ENCODE data around the gene CDC34.
A peak's percentile ranks its signal among the peaks of the same experiment; 100 is the strongest.

CDC34 gene

GRCh38 chr19:497869-498510 lies 33.6 kb upstream of the CDC34 start:
- DNase-seq: no peak

GRCh38 chr19:498511-498891 lies 33.1 kb upstream of the CDC34 start:
- no peak for DNase-seq

DNA sequence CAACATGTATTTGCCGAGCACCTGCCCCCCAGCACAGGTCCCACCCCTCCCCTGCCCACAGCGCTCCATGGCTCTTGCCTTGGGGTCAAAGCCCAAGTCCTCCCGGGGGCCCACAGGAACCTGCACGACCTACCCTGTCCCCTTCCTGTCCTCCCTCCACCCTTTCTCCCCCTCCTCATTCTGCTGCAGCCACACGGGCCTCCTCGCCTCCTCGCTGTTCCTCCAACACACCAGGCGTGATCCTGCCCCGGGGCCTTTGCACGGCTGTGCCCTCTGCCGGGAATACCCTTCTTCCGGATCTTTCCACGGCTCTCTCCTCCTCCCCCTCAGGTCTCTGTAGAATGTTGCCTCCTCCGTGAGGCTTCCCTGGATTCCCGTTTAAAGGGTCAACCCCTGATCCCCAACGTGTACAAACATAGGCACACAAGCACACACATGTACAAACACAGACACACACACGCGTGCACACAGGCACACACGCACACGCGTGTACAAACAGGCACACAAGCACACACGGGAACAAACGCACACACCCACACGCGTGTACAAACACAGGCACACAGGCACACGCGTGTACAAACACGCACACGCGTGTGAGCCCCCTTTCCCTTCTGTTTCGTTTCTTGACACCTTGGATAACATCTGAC lies 32.5 kb upstream of the CDC34 start:
- DNase-seq: no peak

- no peak for DNase-seq
Measured at GRCh38 chr19:501646-502045, 29.9 kb upstream of the CDC34 start.

- no peak for DNase-seq
Measured at GRCh38 chr19:504616-505015, 26.9 kb upstream of the CDC34 start.

DNA sequence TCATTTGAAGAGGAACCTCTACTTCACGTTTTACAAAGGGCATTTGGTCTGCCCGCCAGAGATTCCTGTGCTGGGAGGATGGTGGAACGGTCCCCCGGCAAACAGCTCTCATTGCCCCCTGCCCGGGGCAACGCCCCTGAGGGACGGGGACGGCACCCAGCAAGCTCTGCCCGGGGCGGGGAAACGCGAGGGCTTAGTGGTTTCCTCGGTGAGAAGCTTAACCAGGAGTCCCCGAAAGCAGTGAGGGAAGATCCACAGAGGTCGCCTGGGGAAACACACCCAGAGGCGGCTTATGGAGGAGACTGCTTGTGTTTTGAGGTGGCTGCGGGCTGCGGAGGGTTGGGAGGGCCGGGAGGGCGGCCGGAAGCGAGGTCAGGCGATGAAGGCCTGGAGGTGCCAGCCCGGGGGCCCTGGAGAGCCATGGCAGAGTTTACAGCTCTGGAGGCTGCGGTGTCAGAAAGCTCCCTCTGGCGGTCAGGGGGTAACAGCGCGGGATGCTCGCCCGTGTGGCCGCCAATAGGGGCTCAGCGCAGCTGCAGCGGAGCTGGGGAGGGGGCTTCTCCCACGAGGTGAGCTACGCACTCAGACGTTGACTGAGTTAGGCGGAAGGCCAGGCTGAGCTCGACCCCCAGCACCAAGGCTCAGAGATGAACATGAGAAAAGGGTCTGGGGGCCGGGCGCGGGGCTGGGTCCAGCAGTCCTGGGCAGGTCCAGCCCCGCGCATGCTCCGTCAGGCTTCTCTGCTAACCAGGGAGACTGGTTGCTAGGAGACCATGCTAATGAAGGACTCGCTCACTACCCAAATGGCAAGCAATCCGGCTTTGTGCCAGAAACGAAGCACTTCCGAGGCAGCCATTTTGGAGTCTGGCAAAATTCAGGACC lies 24.9 kb upstream of the CDC34 start:
- DNase-seq: peak; percentile 92 to 94 (median 93)

GRCh38 chr19:507286-508203 lies 24.0 kb upstream of the CDC34 start, which contains the start of gene TPGS1:
TSS of gene TPGS1 (plus strand) at chr19:507497. CDS start at chr19:507507, 10 bp downstream.
- DNase-seq: peak; percentile 82 to 93 (median 88)

DNA sequence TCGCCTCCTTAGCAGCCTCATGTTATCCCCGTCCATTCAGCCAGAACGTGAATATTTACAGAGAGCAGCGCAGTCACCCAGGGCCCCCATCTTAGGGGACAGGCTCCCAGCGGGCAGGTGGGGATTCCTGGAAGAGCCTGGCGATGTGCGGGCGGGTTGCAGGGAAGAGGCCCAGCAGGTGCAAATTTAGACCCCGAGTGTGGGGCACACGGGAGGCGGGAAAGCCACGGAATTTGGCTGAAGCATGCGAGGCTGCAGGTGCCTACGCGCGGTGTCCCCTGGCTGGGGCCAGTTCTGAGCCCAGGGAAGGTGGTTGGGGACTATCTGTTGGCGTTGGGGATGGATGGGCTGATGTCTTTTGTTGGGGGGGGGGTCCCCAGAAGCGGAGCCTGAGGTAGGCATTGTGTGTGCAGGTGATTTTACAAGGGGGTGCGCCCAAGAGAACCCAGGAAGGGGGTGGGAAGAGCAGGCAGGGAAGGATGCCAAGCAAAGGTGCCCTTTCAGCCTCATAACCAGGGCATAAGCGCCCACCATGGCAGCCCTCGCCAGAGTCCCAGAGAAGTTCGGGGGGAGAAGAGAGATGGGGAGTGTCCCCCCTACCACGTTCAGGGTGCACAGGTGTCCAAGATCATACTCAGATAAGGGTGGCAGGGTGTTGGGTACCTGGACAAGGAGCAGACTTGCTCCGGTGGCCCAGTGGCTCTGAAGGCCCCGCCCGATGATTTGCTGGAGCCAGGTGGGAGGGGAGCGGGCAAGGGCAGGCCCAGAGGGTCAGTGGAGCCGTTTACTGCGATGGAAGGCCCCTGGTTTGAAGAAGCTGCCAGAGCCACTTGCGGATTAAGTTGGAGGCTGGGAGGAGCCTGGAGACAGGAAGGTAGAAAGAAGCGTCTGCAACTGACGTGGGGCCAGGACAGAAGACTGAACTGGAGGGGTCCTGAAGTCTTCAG lies 23.1 kb upstream of the CDC34 start:
- DNase-seq: no peak

GRCh38 chr19:510606-511100 lies 20.9 kb upstream of the CDC34 start:
- peak; percentile 82 to 93 (median 89) for DNase-seq

DNA sequence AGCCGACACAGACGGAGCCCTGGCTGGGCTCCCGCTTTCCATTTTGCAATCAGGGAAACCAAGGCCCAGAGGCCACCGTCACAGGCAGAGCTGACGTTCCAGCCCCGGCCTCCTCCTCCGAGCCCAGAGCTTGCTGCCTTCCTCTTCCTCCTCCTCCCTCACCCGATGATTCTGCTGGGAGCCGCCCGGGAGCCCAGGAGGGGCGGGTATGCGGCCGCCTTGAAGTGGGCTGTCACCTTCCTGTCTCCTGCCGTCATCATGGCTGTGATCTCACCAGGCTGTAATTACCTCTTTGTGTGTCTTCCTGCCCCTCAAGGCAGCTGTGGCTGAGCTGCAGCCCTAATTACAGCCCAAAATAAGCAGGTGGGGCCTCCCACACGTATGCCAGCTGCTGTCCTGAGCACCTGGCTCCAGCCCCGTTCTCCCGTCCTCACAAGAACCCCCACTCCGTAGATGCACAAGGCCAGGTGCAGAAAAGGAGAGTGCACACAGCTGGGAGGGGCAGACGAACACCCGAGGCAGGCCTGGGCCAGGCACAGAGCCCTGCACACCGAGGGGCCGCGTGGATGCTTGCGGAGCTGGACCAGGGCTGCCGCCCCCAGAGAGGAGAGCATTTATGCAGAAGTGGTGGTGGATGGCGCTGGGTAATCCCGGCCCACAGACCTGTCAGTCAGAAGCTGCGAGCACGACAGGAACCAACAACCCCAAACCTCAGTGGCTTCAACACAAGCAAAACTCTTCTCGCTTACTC lies 20.3 kb upstream of the CDC34 start:
- DNase-seq: peak; percentile 23 to 78 (median 53)

DNA sequence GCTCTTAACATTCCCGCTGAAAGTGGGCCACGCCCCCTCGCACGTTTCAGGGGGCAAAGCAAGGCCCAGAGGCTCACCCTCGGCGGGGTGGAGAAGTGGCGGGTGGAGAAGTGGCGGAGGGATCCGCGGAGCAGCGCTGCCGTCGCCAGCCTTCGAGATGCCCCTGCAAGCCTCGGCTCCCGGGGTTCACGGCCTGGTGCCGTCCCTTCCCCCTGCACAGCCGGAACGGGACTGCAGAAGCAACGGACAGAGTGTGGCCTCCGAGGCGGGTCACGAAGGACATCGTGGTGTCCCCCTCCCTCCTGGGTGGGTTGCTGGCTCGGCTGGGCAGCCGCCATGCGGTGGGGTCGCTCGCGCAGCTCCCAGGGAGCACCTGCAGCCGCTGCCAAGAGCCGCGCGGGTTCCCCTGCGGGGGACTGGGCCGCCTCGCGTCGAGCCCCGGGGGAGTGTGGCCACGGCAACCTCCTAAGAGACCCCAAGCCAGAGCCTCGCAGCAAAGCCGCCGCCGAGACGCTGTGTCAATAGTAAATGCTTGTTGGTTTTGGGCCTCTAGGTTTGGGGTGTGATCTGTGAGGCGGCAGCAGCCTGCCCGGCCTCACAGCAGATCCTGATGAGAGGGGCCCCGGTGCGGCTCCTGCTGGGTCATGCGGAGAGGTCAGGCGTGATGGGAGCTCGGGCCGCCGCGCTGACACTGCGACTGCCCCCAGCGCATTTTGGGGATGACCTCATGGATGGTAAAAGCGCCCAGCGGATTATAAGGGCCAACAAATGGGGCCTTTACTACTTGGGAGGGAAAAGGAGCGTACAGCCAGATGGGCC lies 18.8 kb upstream of the CDC34 start:
- DNase-seq: no peak

- no peak for DNase-seq
Measured at GRCh38 chr19:513368-514165, 18.0 kb upstream of the CDC34 start.

DNA sequence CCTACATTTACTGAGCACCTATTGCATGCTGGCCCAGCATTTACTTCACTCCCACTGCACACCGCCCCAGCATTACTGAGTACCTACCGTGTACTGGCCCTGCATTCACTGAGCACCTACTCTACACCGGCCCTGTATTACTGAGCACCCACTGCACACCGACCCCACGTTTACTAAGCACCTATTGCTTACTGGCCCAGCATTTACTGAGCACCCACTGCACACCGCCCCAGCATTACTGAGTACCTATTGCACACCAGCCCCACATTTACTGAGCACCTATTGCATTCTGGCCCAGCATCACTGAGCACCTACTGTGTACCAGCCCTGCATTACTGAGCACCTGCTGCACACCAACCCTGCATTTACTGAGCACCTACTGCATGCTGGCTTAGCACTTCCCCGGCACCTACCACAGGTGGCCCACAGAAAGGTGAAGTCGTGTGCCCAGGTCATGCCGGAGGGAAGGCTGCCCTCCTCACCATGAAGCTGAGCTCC lies 17.3 kb upstream of the CDC34 start:
- DNase-seq: no peak

- DNase-seq: no peak
Measured at GRCh38 chr19:517721-518597, 13.6 kb upstream of the CDC34 start.

DNA sequence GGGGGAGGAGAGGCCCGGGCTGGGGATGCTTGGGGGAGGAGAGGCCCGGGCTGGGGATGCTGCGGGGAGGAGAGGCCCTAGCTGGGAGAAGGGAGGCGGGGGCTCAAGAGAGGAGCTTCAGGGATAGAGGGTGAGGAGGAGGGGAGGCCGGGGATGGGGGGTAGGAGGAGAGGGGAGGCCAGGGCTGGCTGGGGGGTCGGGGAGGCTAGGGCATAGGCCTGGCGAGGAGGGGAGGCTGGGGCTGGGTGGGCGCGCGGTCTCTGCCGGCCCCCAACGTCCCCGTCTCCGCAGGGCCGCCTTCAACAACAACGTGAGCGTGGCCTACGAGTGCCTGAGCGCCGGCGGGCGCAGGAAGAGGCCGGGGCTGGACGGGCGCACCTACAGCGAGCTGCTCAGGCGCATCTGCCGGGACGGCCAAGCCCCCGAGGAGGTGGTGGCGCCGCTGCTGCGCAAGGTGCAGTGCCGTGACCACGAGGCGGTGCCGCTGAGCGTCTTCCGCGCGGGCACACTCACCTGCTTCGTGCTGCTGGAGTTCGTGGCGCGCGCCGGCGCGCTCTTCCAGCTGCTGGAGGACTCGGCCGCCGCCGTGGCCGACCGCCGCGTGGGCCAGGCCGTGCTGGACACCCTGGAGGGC lies 12.8 kb upstream of the CDC34 start:
- DNase-seq: peak in 2 of 4 experiments; percentile 33 to 69

DNA sequence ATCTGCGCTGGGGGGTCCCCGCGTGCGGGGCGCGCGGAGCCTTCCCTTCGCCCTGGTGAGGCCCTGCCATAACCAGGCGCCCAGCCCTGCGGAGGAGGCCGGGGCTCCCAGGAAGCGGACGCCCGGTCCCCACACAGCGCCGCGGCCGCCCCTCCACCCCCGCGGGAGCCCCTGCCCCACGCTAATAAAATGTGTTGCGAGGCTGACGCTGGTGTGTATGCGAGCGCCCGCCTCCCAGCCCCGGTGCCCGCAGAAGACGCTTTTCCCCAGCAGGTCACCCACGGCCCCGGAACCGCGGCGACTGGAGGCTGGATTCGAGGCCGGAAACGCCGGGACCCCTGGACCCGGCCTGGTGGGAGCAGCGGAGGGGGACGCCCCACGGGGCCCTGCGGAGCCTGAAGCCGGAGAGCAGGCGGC lies 12.1 kb upstream of the CDC34 start:
- no peak for DNase-seq

- no peak for DNase-seq
Measured at GRCh38 chr19:522726-523125, 8.8 kb upstream of the CDC34 start.
